Calu3 (cell line): ENCODE data around the gene MCC. TPM values are rescaled to one million over a fixed set of nuclear protein-coding genes. Genes with fewer than 3 reads are reported as not detected.

Experiments
- BruUV-seq: library from RNA; stranded (reverse); fragments of 400-500 nt; replicated peaks from 2 replicates; lab custom pipeline; 2021; lab: Mats Ljungman, UMichigan
- CTCF ChIA-PET: fragments of 300-600 bp; sonication (Branson Sonifier 250); formaldehyde crosslinking; loops from one replicate; lab custom pipeline; 2022; ENCODE audit warnings: antibody characterized with exemption; lab: Charles Lee
- DNase-seq: peaks from one replicate; pipeline ENCODE4 v3.0.0; 2022
- H3K27ac Mint-ChIP-seq: one replicate; pipeline ENCODE4 v1.8.0; 2022; ENCODE audit warnings: mixed read lengths; ENCODE audit not compliant: unreplicated experiment
- H3K27me3 Mint-ChIP-seq: one replicate; pipeline ENCODE4 v1.8.0; 2022; ENCODE audit warnings: mixed read lengths; ENCODE audit not compliant: unreplicated experiment
- H3K36me3 Mint-ChIP-seq: one replicate; pipeline ENCODE4 v1.8.0; 2022; ENCODE audit warnings: mild to moderate bottlenecking, moderate library complexity, mixed read lengths; ENCODE audit not compliant: insufficient read depth, unreplicated experiment
- H3K4me1 Mint-ChIP-seq: one replicate; pipeline ENCODE4 v1.8.0; 2022; ENCODE audit warnings: mild to moderate bottlenecking, low read depth, mixed read lengths; ENCODE audit not compliant: unreplicated experiment
- H3K4me3 Mint-ChIP-seq: one replicate; pipeline ENCODE4 v1.8.0; 2022; ENCODE audit warnings: mild to moderate bottlenecking, low read depth, moderate library complexity, mixed read lengths; ENCODE audit not compliant: unreplicated experiment
- H3K9me3 Mint-ChIP-seq: one replicate; pipeline ENCODE4 v1.8.0; 2022; ENCODE audit warnings: low read depth, mixed read lengths; ENCODE audit not compliant: unreplicated experiment
- intact Hi-C: fragments of 100-400 bp; cut with micrococcal nuclease; formaldehyde crosslinking; loops from one replicate; pipeline ENCODE4 v1.10.0; 2022; ENCODE audit not compliant: unreplicated experiment
- total RNA-seq: library from RNA; stranded (reverse); gene quantifications from 2 replicates; pipeline ENCODE4 v1.2.3, GENCODE V29; 2022
- TF ChIP-seq, protein P1 (sequence below): fragments of 200-600 bp; IDR thresholded peaks from one replicate; pipeline ENCODE4 v1.8.0; 2022; ENCODE audit warnings: antibody characterized with exemption; ENCODE audit not compliant: unreplicated experiment

MCC gene
- total RNA-seq, 1 experiment from 2014 or later = 2.8 TPM

GRCh38 chr5:113311301-113311700 is 177.0 kb downstream of the MCC start:
- CTCF ChIA-PET = interaction anchor here (0.6 kb wide), 1 partner anchor 22 kb away, joined by 3 read pairs; no protein-coding TSS in a partner anchor
- TF ChIP-seq, protein P1, sequence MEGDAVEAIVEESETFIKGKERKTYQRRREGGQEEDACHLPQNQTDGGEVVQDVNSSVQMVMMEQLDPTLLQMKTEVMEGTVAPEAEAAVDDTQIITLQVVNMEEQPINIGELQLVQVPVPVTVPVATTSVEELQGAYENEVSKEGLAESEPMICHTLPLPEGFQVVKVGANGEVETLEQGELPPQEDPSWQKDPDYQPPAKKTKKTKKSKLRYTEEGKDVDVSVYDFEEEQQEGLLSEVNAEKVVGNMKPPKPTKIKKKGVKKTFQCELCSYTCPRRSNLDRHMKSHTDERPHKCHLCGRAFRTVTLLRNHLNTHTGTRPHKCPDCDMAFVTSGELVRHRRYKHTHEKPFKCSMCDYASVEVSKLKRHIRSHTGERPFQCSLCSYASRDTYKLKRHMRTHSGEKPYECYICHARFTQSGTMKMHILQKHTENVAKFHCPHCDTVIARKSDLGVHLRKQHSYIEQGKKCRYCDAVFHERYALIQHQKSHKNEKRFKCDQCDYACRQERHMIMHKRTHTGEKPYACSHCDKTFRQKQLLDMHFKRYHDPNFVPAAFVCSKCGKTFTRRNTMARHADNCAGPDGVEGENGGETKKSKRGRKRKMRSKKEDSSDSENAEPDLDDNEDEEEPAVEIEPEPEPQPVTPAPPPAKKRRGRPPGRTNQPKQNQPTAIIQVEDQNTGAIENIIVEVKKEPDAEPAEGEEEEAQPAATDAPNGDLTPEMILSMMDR = no peak
- Mint-ChIP-seq H3K27ac (no peak overlapping the region), H3K4me3 (no peak overlapping the region), H3K36me3 (no peaks in the 10 kb centered on the region), H3K27me3 (no peaks in the 10 kb centered on the region), H3K4me1 (peaks cover 17% of the 10 kb centered on the region), H3K9me3 (no peaks in the 10 kb centered on the region)
- BruUV-seq = no TSS peak
- no peak for DNase-seq
- intact Hi-C loops = no loop called here

DNA sequence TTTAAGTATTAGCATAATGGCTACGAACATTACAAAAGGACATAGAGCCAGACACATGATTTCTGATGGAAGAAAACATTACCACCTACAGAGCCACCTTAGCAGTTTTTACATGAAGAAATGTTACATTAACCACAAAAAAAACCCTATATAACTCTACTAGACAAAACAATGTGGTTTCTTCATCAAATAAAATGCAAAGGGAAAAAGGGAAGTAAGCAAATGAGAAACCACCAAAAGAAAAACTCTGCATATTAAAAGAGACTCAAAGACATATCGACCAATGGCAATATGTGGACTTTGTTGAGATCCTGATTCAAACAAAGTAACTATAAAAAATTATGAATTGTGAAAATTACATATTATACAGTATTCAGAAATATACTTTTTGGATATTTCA is 186.1 kb downstream of the MCC start:
- H3K36me3 Mint-ChIP-seq = no peaks in the 10 kb centered on the region
- CTCF ChIA-PET = interaction anchor here (0.6 kb wide), 1 partner anchor 22 kb away, joined by 5 read pairs; no protein-coding TSS in a partner anchor
- no peaks in the 10 kb centered on the region for H3K4me1 Mint-ChIP-seq
- H3K27me3 Mint-ChIP-seq = peaks cover 42% of the 10 kb centered on the region
- intact Hi-C loops = no loop called here
- H3K4me3 Mint-ChIP-seq = no peak overlapping the region
- H3K27ac Mint-ChIP-seq = no peak overlapping the region
- no peaks in the 10 kb centered on the region for H3K9me3 Mint-ChIP-seq
- DNase-seq = no peak
- BruUV-seq = no TSS peak
- TF ChIP-seq, protein P1 = no peak

DNA sequence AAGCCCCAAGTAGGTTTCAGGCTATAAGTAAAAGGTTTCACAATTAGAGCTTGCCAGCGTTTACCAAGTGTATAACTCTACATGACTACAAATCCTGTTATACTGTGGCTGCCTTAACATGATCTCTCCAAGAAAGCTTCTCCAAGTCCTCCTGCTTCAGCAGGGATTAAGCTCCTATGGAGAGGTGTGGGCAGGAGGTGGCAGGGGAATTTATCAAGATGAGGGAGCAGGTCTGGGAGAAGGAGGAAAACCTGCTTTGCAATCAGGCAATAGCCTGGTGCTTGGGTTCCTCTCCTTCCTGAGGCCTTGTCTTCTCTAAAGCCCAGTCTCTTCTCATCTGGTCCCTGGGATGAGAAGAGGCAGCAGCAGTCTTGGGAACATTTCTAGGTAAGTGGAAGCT is 188.7 kb downstream of the MCC start:
- Mint-ChIP-seq H3K9me3 (no peaks in the 10 kb centered on the region), H3K4me3 (no peak overlapping the region), H3K27me3 (peaks cover 60% of the 10 kb centered on the region), H3K4me1 (no peaks in the 10 kb centered on the region), H3K27ac (no peak overlapping the region), H3K36me3 (peaks cover 6% of the 10 kb centered on the region)
- CTCF ChIA-PET = no interaction called here
- TF ChIP-seq, protein P1 = no peak
- BruUV-seq = no TSS peak
- no peak for DNase-seq
- intact Hi-C loops = no loop called here

DNA sequence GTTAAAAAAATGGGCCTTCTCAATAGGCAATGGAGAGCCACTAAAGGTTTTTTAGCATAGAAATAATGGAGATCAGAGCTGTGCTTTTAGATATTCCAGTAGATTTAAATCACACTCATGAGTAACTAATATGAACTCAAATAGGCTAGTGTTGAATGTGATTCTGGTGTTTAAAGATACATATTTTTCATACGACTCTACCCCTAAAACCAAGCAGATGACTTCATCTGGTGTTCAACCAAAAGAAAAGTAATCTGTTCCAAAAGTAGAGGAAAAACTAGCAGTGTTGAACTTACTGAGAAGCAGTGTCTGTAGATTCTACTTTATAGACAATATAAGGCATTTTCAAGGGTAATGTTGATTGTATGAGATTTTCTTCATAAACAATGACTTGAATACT is 191.6 kb downstream of the MCC start:
- no TSS peak for BruUV-seq
- CTCF ChIA-PET = no interaction called here
- peaks cover 54% of the 10 kb centered on the region for H3K27me3 Mint-ChIP-seq
- H3K9me3 Mint-ChIP-seq = no peaks in the 10 kb centered on the region
- intact Hi-C loops = no loop called here
- peaks cover 12% of the 10 kb centered on the region for H3K36me3 Mint-ChIP-seq
- no peak overlapping the region for H3K27ac Mint-ChIP-seq
- no peak overlapping the region for H3K4me3 Mint-ChIP-seq
- no peaks in the 10 kb centered on the region for H3K4me1 Mint-ChIP-seq
- TF ChIP-seq, protein P1 = no peak
- DNase-seq = no peak
